Measurements from ENCODE around the gene TRAPPC6A. TPM values are rescaled to one million over a fixed set of nuclear protein-coding genes. Genes with fewer than 3 reads are reported as not detected.

TRAPPC6A gene, protein sequence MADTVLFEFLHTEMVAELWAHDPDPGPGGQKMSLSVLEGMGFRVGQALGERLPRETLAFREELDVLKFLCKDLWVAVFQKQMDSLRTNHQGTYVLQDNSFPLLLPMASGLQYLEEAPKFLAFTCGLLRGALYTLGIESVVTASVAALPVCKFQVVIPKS
- 6.5 and 8.4 TPM in 2 replicates for total RNA-seq (2014; rRNA removed; shearing (Covaris generic))

DNA sequence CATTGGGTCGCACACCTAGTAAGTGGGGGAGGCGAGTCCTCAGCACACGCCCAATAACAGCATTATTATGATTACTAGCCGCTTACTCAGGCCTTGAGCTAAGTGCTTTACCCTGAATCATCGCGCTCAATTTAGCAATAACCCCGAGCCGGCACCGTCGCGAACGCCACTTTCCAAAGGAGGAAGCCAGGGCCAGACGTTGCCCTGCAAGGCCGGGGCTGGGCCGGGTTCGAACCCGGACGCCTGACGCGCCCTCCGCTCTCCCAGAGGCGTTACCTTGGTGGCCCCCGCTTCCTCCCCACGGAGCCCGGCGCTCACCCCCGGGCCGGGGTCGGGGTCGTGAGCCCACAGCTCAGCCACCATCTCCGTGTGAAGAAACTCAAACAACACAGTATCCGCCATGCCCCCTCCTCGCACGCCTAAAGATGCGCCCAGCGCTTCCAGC is at the start of gene TRAPPC6A:
TSS of gene TRAPPC6A (minus strand) at position 421 of the 445 bp plus-strand sequence. CDS start at position 402, 19 bp downstream.
- DNase-seq (ENCODE audit: low read depth) = peak; percentile 51

DNA sequence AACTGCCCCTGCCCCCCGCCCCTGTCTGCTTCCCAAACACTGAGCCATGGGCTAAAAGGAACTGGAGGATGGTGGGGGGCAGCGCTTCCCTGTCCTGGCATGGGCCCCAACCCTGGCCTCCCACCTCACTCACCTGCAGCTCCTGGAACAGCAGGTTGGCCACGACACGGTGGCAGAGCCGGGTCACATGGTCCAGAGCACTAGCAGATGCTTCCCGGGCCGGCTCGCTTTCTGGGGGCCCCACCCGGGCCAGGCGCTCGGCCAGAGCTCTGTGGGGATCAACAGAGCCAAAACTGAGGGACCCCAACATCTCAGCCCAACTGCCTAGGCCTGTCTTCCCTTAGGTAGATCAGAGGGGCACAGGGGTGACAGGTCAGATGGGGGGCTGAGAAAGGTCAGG is 46.6 kb upstream of the TRAPPC6A start:
- no peak for DNase-seq (ENCODE audit: low read depth)

DNA sequence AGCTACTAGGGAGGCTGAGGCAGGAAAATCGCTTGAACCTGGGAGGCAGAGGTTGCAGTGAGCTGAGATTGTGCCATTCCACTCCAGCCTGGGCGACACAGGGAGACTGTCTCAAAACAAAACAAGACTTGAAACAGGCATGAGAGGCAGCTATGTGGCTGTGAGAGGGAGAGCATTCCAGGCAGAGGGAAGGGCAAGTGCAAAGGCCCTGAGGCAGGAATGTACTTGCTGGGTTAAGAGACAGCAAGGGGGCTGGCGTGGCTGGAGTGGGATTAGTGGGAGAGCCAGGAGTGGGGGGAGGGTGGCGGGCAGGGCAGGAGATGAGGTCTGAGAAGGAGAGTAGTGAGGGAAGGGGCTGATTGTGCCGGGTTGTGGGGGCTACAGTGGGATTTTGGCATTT is 45.8 kb upstream of the TRAPPC6A start:
- DNase-seq (ENCODE audit: low read depth) = no peak

DNA sequence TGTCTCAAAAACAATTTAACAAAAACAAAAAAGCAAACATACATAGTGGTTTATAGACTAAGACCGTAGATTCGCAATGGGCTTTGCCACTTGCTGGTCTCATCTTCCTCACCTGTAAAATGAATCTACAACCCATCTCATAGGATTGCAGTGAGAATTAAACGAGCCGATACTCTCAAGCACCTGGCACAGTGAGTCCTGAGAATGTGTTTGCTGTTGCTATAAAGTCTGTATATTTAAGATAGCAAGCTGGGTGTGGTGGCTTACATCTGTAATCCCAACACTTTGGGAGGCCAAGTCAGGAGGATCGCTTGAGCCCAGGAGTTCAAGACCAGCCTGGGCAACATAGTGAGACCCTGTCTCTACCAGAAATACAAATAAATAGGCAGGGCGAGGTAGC is 44.7 kb upstream of the TRAPPC6A start:
- DNase-seq (ENCODE audit: low read depth) = no peak

DNA sequence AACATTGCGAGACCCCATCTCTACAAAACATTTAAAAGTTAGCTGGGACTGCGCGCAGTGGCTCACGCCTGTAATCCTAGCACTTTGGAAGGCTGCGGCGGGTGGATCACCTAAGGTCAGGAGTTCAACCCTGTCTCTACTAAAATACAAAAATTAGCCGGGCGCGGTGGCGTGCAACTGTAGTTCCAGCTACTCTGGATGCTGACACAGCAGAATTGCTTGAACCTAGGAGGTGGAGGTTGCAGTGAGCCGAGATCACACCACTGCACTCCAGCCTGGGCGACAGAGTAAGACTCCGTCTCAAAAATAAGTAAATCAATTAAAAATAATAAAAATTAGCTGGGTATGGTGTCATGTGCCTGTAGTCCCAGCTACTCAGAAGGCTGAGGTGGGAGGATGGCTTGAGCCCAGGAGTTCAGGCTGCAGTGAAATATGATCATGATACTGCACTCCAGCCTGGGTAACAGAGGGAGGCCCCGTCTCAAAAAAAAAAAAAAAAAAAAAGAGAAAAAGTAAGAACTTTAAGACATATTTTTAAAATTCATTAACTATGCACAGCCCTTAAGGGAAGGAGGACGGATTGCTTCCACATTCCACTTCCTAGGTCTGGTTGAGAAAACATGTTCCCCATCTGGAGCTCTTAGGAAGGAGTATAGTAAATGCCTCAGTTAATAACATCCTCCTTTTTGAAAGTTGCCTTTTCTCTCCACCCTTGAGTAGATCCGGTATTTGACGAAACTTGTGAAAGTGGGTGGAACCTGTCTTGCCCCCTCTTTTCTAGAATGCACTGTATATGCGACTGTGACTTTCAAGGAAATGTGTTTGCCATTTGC is 41.1 kb upstream of the TRAPPC6A start:
- no peak for DNase-seq (ENCODE audit: low read depth)

DNA sequence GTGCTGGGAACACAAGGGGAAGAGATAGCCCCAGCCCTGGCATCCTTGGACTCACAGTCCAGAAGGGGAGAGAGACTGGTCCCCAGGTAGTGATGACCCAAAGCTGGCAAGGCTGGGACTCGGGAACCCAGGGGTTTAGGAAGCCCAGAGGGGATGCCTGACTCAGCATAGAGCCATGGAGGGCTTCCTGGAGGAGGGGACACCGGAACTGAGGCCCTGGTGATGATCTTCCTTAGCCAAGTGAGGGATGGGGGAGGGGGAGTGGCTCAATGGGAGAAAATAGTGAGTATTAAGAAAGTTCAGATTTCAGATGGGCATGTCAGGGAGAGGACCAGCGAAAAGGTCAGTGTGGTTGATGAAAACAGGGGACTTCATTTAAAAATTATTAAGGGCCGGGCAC is 40.4 kb upstream of the TRAPPC6A start:
- no peak for DNase-seq (ENCODE audit: low read depth)

- no peak for DNase-seq (ENCODE audit: low read depth)
Observed at GRCh38 chr19:45217957-45218334, 39.9 kb upstream of the TRAPPC6A start.

DNA sequence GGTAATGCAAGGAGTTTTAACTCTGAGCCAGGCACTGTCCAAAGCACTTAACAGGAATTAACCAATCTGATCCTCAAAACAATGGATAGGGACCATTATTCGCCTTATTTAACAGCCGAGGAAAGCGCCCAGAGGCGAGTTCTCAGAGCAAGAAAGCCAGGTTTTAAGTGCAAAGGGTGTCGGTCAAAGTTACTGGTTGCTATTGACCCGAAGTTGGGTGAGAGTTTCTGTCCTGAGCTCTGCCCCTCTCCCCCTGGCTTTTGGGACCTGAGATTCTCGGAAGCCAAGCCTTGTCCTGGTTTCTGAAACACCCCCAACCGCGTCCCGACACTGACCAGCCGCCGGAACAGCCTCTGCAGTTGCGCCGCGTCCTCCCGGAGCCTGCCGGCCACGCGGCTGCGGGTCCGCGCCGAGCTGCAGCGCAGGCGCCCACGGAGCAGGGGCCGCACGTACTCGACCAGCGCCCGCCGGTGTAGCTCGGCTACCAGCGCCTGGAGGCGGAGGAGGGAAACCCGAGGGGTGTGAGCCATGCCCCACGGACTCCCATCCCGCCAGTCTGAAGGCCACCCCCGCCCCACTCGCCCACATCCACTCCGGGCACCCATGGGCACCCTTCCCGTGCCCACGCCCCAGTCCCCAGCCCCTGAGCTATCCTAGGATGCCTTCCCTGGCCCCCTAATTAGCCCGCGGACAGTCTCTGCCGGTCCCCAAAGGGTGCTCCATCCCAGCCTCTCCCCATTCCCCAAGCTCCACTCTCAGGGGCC is 39.3 kb upstream of the TRAPPC6A start:
- DNase-seq (ENCODE audit: low read depth) = no peak

- DNase-seq (ENCODE audit: low read depth) = no peak
Observed at GRCh38 chr19:45216667-45217066, 38.6 kb upstream of the TRAPPC6A start.

DNA sequence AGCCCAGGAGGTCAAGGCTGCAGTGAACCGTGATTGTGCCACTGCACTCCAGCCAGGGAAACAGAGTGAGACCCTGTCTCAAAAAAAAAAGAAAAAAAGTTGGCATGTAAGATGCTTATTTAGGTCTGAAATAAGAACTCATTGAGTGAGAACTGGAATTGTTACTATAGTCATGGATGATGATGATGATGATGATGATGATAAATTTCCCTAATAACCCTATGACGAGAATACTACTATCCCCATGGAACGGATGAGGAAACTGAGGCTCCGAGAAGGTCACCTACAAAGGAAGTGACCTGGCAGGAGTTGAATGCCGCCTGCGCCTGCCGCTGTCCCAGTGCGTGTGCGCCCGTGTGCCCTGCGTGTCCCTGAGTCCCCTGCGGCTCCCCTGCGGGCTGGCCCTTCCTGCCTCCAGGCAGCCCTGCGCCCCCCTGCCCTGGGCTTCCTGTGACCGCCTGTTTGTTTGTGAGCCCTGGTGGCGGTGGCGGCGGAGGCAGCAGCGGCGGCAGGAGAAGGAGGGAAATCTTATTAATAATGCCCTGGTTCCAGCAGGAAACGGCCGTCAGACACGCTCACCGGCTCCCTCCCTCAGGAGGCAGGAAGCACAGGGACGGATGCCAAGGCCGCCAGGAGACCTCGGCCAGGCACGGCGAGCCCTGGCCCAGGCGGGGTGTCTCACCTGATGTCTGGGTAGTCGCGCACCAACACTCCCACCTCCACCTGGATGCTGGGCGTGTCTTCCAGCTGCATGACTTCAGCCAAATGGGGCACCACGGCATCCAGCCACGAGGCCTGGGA is 37.6 kb upstream of the TRAPPC6A start:
- no peak for DNase-seq (ENCODE audit: low read depth)

DNA sequence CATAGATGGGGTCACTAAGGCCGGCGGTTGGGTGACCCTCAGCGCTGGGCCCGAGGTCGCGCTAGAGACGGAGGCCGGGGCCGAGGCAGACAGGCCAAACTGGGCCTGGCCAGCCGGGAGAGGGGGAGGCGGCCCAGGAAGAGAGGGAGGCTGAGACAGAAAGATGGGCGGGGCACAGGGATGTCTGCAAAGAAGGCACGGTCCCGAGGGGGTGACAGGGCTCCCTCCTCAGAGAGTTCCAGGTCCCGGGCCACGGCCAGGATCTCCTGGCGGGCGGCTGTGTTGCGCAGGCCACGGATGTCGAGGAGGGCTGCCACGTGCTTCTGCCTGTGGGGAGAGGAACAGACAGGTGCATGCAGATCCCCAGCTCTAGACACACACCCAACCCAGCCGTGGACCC is 35.0 kb upstream of the TRAPPC6A start:
- no peak for DNase-seq (ENCODE audit: low read depth)

DNA sequence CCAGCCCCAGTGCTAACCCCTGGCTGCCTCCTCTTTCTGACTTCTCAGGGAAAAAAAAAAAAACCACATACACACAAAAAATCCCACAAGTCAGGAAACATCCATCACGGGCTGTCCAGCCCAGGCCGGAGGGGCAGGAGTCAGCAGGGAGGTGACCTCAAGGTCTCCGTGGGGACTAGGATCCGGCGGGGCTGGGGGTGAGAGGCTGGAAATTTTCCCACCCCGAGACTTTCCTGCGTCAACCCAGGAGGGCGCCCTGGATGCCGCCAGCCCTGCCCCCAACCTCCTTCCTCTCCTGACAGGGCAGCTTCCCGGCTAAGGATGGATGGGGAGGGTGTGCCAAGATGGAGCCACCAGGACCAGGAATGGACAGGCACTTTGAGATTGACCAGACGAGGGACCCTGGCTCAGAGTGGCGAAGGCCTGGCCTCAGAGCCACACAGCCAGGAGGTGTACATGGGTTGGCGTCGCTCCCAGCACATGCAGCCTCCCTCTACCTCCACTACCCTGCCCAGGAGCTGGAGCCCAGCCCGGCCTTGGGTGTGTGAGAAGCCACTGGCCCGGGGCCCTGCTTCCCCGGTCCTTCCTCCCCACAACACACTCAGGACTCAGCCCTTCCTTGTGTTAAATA is 33.8 kb upstream of the TRAPPC6A start:
- peak; percentile 76 for DNase-seq (ENCODE audit: low read depth)

DNA sequence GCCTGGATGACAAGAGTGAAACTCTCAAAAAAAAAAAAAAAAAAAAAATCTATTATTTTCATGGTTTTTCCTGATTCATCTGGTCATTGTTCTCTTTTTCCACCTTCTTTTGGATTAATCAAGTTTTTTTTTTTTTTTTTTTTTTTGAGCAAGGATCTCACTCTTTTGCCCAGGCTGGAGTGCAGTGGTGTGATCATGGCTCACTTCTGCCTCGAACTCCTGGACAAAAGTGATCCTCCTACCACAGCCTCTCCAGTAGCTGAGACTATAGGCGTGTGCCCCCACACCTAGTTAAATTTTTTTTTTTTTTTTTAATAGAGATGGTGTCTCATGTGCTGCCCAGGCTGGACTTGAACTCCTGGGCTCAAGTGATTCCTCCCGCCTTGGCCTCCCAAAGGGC is 28.3 kb upstream of the TRAPPC6A start:
- no peak for DNase-seq (ENCODE audit: low read depth)

DNA sequence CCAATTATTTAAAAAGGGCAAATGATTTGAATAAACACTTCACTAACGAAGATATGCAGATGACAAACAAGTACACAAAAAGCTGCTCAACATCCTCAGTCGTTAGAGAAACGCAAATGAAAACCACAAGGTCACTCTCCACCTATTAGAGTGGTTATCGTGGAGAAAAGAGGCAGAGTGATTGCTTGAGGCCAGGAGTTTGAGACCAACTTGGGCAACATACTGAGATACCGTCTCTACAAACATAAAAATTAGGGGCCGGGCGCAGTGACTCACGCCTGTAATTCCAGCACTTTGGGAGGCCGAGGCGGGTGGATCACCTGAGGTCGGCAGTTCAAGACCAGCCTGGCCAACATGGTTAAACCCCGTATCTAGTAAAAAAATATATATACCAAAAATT is 27.8 kb upstream of the TRAPPC6A start:
- no peak for DNase-seq (ENCODE audit: low read depth)

DNA sequence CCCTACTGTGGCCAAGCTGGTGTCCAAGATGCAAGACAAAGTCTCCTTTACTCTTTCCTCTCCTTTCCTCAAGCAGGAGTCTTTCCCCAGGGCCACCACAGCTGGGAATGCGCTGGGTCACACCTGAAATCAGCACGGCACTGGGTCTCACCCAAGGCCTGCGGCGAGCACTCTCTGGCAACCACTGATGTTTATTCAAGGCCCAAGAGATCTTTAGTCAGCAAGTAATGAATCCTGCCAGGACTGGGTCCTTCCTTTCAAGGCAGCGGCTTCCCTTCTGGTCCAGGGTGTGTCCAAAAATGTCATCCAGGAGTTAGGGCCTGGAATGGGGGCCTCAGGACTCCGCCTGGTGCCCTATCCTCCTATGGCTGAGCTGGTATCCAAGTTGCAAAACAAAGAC is 24.6 kb upstream of the TRAPPC6A start:
- no peak for DNase-seq (ENCODE audit: low read depth)

DNA sequence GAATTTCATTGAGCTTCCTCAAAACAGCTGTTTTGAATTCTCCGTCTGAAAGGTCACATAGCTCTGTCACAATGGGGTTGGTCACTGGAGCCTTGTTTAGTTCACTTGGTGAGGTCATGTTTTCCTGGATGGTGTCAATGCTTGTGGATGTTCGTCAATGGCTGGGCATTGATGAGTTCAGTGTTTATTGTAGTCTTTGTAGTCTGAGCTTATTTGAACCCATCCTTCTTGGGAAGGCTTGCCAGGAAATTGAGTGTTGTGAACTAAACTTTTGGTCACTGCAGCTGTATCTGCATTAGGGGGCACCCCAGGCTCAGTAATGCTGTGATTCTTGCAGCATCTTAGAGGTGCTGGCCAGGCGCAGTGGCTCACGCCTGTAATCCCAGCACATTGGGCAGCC is 22.5 kb upstream of the TRAPPC6A start:
- DNase-seq (ENCODE audit: low read depth) = peak; percentile 58

GRCh38 chr19:45195764-45196163 is 17.7 kb upstream of the TRAPPC6A start:
- DNase-seq (ENCODE audit: low read depth) = no peak

GRCh38 chr19:45191375-45191774 is 13.3 kb upstream of the TRAPPC6A start:
- DNase-seq (ENCODE audit: low read depth) = no peak

DNA sequence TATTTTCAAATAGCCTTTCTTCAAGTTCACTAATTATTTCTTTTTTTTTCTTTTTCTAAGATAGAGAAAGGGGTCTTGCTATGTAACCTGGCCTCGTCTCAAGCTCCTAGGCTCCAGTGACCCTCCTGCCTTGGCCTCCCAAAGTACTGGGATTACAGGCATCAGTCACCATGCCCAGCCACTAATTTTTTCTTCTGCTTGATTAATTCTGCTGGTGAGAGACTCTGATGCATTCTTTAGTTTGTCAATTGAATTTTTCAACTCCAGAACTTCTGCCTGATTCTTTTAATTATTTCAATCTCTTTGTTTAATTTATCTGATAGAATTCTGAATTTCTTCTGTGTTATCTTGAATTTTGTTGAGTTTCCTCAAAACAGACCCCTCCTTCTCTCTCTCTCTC is 11.9 kb upstream of the TRAPPC6A start:
- no peak for DNase-seq (ENCODE audit: low read depth)

- no peak for DNase-seq (ENCODE audit: low read depth)
Observed at GRCh38 chr19:45187421-45188100, 9.5 kb upstream of the TRAPPC6A start.

All from RPMI7951 (cell line).